Naive thymus-derived CD4-positive, alpha-beta T cell (primary cell): ENCODE measurements around the gene TIGD1. TPM values are rescaled to one million over a fixed set of nuclear protein-coding genes. Genes with fewer than 3 reads are reported as not detected.

Experiments
- ATAC-seq: fragments of 150-1000 bp; cut with Tn5 transposase; 2 replicates; pipeline ENCODE4 v1.10.0; 2021; ENCODE audit warnings: mild to moderate bottlenecking, moderate library complexity
- CTCF ChIA-PET: fragments of 350-600 bp; sonication (Branson Sonifier 250); formaldehyde crosslinking; loops from one replicate; lab custom pipeline; 2021; ENCODE audit warnings: antibody characterized with exemption; lab: Charles Lee
- POLR2A ChIA-PET: fragments of 350-600 bp; sonication (Branson Sonifier 250); formaldehyde crosslinking; loops from one replicate; lab custom pipeline; 2021; ENCODE audit warnings: antibody characterized with exemption, inconsistent platforms; lab: Charles Lee
- DNase-seq, 9 donors: peaks; one replicate each; pipeline versions ENCODE4 v3.0.0 to v3.0.0-alpha.2; 2020 to 2022; ENCODE audit warnings: mixed read lengths in 1 of 9
- H3K27ac ChIP-seq: one replicate; pipeline ENCODE4 v1.7.0; 2013; ENCODE audit warnings: mild to moderate bottlenecking, low read depth, low read length, moderate library complexity
- H3K27me3 ChIP-seq, 2 donors: one replicate each; pipeline ENCODE4 v1.7.0; 2013; ENCODE audit warnings: low read length in 2 of 2, mild to moderate bottlenecking in 2 of 2, moderate library complexity in 2 of 2; ENCODE audit not compliant: control insufficient read depth in 2 of 2, insufficient read depth in 2 of 2
- H3K36me3 ChIP-seq, 3 experiments: 1 replicate in 2 of 3; 2 replicates in 1 of 3; pipeline ENCODE4 v1.7.0; 2013; ENCODE audit warnings: low read length in 3 of 3, mild to moderate bottlenecking in 3 of 3, moderate library complexity in 1 of 3; ENCODE audit not compliant: insufficient read depth in 3 of 3, control insufficient read depth in 2 of 3
- H3K4me1 ChIP-seq, 2 donors: one replicate each; pipeline ENCODE4 v1.7.0; 2013; ENCODE audit warnings: low read length in 2 of 2, mild to moderate bottlenecking in 2 of 2, moderate library complexity in 1 of 2; ENCODE audit not compliant: control insufficient read depth in 2 of 2, insufficient read depth in 2 of 2
- H3K4me3 ChIP-seq: 2 replicates; pipeline ENCODE4 v1.7.0; 2013; ENCODE audit warnings: mild to moderate bottlenecking, low read length
- H3K9me3 ChIP-seq, 3 experiments: 1 replicate in 2 of 3; 2 replicates in 1 of 3; pipeline ENCODE4 v1.7.0; 2013; ENCODE audit warnings: low read length in 3 of 3; ENCODE audit not compliant: control insufficient read depth in 2 of 3
- H3K27ac Mint-ChIP-seq, 9 donors: one replicate each; pipeline ENCODE4 v1.8.0; 2020 to 2022; ENCODE audit warnings: mixed read lengths in 9 of 9, mild to moderate bottlenecking in 8 of 9, moderate library complexity in 5 of 9, inconsistent platforms in 2 of 9
- H3K27me3 Mint-ChIP-seq, 5 donors: one replicate each; pipeline ENCODE4 v1.8.0; 2021 to 2022; ENCODE audit warnings: mixed read lengths in 5 of 5, mild to moderate bottlenecking in 1 of 5
- H3K36me3 Mint-ChIP-seq, 5 donors: one replicate each; pipeline ENCODE4 v1.8.0; 2020 to 2022; ENCODE audit warnings: mixed read lengths in 5 of 5, mild to moderate bottlenecking in 3 of 5, inconsistent platforms in 1 of 5
- H3K4me1 Mint-ChIP-seq, 7 donors: one replicate each; pipeline ENCODE4 v1.8.0; 2020 to 2022; ENCODE audit warnings: mixed read lengths in 7 of 7, mild to moderate bottlenecking in 3 of 7, inconsistent platforms in 1 of 7
- H3K4me3 Mint-ChIP-seq, 10 donors: one replicate each; pipeline ENCODE4 v1.8.0; 2020 to 2022; ENCODE audit warnings: mild to moderate bottlenecking in 10 of 10, mixed read lengths in 10 of 10, moderate library complexity in 6 of 10, inconsistent platforms in 2 of 10
- H3K9me3 Mint-ChIP-seq, 11 donors: one replicate each; pipeline ENCODE4 v1.8.0; 2020 to 2022; ENCODE audit warnings: mixed read lengths in 11 of 11, mild to moderate bottlenecking in 4 of 11, inconsistent platforms in 1 of 11, moderate library complexity in 1 of 11
- intact Hi-C, 2 donors: fragments of 100-400 bp; cut with micrococcal nuclease; formaldehyde crosslinking; loops; one replicate each; pipeline ENCODE4 v1.15.1; 2023
- polyA plus RNA-seq, 2 donors: library from polyadenylated mRNA; unstranded; fragments of 300-500 nt; fragmentation: Illumina TruSeq; gene quantifications; one replicate each; pipeline ENCODE4 v1.2.3, GENCODE V29; 2021
- total RNA-seq, 6 experiments: library from RNA in 5 of 6; stranded (reverse) in 5 of 6; gene quantifications; 1 replicate in 5 of 6; 2 replicates in 1 of 6; pipeline ENCODE4 v1.2.3 and lab custom pipeline; 2021 to 2026

Gene TIGD1
- total and polyA plus RNA-seq, 7 experiments from 2014 or later, result 9.7 to 23.8 (median 19.3) TPM

DNA sequence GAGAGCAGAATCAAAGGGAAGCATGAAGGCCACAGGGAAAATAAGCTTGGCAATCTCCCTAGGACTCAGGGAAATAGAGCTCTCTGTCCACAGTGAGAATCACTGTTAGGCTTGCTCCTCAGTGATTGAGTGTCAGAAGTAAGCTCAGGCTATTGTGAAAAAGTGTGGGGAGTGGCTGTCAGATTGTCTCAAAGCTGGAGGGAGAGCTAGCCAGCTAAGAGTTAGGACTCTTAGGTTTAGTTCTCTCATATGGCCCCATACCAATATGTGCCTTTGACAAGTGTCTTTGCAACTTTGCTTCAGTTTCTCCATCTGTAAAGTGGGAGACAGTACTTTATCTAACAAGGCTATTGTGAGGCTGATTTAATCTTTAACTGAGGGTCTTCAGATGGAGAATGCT is 17.4 kb upstream of the TIGD1 start:
- Histone ChIP-seq H3K27ac (no peak overlapping the region), H3K4me3 (no peak overlapping the region), H3K9me3 (no peaks in the 10 kb centered on the region), H3K4me1 (no peaks in the 10 kb centered on the region), H3K27me3 (no peaks in the 10 kb centered on the region), H3K36me3 (peaks cover 19 to 94% (median 23%) of the 10 kb centered on the region in 3 experiments)
- Mint-ChIP-seq H3K36me3 (peaks cover 23 to 83% (median 53%) of the 10 kb centered on the region in 5 donors), H3K4me1 (peaks cover 0 to 9% (median 0%) of the 10 kb centered on the region in 7 donors), H3K4me3 (no peak overlapping the region), H3K27ac (no peak overlapping the region), H3K27me3 (no peaks in the 10 kb centered on the region), H3K9me3 (no peaks in the 10 kb centered on the region)
- POLR2A ChIA-PET, result no interaction called here
- intact Hi-C loops, result no loop called here
- CTCF ChIA-PET, result interaction anchor here (0.7 kb wide), 1 partner anchor 44 kb away, joined by 3 read pairs; no protein-coding TSS in a partner anchor
- ATAC-seq (no peak), DNase-seq (no peak)

DNA sequence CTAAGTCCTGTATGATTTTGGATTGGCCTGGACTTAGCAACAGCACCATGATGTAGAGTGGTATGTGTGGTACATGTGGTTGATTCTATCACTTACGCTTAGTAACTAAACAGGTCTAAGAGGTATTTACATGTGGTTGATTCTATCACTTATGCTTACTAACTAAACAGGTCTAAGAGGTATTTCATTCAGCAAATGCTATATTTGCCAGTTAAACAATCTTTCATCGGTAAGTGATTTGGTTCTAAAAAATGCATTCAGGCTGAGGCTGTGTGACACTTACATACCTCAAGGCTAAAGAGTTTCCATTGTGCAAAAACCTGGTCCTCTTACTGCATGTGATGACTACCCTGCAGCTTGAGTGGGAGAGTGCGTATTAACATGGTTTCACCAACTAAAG is 13.2 kb upstream of the TIGD1 start:
- Histone ChIP-seq H3K36me3 (peaks cover 19 to 87% (median 25%) of the 10 kb centered on the region in 3 experiments), H3K27me3 (no peaks in the 10 kb centered on the region), H3K4me3 (no peak overlapping the region), H3K4me1 (no peaks in the 10 kb centered on the region), H3K27ac (no peak overlapping the region), H3K9me3 (no peaks in the 10 kb centered on the region)
- Mint-ChIP-seq H3K27me3 (no peaks in the 10 kb centered on the region), H3K4me1 (peaks cover 0 to 10% (median 0%) of the 10 kb centered on the region in 7 donors), H3K27ac (no peak overlapping the region), H3K9me3 (no peaks in the 10 kb centered on the region), H3K36me3 (peaks cover 22 to 71% (median 52%) of the 10 kb centered on the region in 5 donors), H3K4me3 (no peak overlapping the region)
- CTCF ChIA-PET, result no interaction called here
- DNase-seq (no peak), ATAC-seq (no peak)
- POLR2A ChIA-PET, result no interaction called here
- intact Hi-C loops, result no loop called here

DNA sequence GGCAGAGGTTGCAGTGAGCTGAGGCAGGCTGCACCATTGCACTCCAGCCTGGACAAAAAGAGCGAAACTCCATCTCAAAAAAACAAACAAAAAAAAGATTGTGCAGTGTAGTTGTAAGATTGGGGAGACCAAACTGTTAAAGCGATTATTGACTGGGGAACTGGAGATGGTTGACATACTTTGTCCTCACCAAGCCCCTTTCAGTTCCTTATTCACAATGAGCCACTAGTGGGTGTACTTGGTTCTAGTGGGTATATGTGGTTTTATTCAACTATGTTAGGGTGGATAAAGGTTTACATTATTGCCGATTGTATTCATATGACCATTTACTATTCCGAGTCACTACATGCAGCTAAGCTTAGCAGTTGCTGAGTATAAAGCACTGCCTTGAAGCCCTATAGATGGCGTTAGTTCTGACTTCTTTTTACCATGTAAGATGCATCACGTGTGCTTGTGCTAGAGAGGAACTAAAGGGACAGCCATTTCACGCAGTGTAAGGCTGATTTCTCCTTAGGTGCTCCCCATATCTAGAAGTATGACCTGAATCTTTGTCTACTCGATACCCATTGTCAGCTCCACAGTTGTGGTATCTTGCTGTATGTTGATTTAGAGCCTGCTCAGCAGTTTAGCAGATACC is 12.3 kb upstream of the TIGD1 start:
- ChIA-PET CTCF (no interaction called here), POLR2A (no interaction called here)
- no peaks in the 10 kb centered on the region for H3K4me1 ChIP-seq
- Mint-ChIP-seq H3K9me3 (no peaks in the 10 kb centered on the region), H3K36me3 (peaks cover 15 to 66% (median 46%) of the 10 kb centered on the region in 5 donors), H3K4me1 (peaks cover 0 to 10% (median 0%) of the 10 kb centered on the region in 7 donors), H3K4me3 (peak overlapping the region in 1 of 10 donors; percentile 45), H3K27ac (peak overlapping the region in 1 of 9 donors; percentile 26), H3K27me3 (no peaks in the 10 kb centered on the region)
- H3K36me3 ChIP-seq, result peaks cover 19 to 86% (median 22%) of the 10 kb centered on the region in 3 experiments
- ATAC-seq, result no peak
- H3K4me3 ChIP-seq, result no peak overlapping the region
- no peak for DNase-seq
- H3K27ac ChIP-seq, result no peak overlapping the region
- intact Hi-C loops, result no loop called here
- no peaks in the 10 kb centered on the region for H3K27me3 ChIP-seq
- no peaks in the 10 kb centered on the region for H3K9me3 ChIP-seq

DNA sequence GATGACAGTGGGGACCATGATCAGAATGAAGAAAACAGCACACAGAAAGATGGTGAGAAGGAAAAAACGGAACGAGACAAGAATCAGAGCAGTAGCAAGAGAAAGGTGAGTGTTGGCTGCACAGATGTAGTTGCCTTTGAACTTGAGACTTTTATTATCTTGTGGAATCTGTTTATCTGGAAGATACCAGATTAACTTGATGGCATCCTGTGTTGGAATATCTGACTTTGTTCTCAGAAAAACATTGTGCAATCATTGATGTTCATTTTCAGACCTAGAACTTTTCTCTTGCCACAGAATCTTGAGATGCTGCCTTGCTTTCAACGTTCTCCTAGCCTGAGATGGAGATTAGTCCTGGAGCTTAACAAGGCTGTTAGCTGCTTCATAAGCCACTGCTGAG is 6.1 kb upstream of the TIGD1 start:
- CTCF ChIA-PET, result no interaction called here
- peaks cover 0 to 2% (median 0%) of the 10 kb centered on the region in 11 donors for H3K9me3 Mint-ChIP-seq

DNA sequence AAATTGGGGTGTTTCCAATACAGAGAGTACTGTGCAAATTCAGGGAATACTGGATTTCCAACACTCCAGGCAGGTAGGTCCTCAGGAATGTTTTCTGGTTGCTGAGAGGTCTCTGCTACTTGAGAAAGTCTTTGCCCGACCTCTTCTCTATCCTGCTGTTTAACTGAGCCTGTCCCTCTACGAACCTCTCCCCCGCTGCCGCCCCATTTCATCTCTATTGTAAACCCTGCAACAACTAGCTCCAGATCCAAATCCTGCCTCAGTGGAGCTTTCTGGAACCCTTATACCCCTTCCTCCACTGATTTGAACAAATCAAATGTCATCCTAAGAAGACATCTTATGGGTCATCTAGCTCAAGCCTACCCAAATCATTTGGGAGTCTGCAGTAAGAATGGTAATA is 1.4 kb upstream of the TIGD1 start:
- peak overlapping the region; percentile 92 for H3K27ac ChIP-seq
- Mint-ChIP-seq H3K9me3 (peaks cover 0 to 4% (median 0%) of the 10 kb centered on the region in 11 donors), H3K4me3 (peak overlapping the region; percentile 91 to 100 (median 99)), H3K4me1 (peaks cover 53 to 92% (median 84%) of the 10 kb centered on the region in 7 donors), H3K36me3 (peaks cover 11 to 45% (median 35%) of the 10 kb centered on the region in 5 donors), H3K27me3 (no peaks in the 10 kb centered on the region), H3K27ac (peak overlapping the region; percentile 94 to 100 (median 100))
- intact Hi-C loops, result loop anchor here (2.0 to 10.0 kb wide), 11 partner anchors 55 to 1746 kb away; partner anchors contain the start of genes DIS3L2 (in 2 of the 2), ATG16L1 (in 1 of the 2), GIGYF2 (in 1 of the 2) and INPP5D (in 1 of the 2)
- no peak for ATAC-seq
- no peak for DNase-seq
- H3K27me3 ChIP-seq, result no peaks in the 10 kb centered on the region
- peaks cover 0 to 14% (median 0%) of the 10 kb centered on the region in 3 experiments for H3K36me3 ChIP-seq
- H3K4me3 ChIP-seq, result no peak overlapping the region
- peaks cover 15 to 28% of the 10 kb centered on the region in 2 donors for H3K4me1 ChIP-seq
- CTCF ChIA-PET, result no interaction called here
- no peaks in the 10 kb centered on the region for H3K9me3 ChIP-seq
- POLR2A ChIA-PET, result interaction anchor here (0.7 kb wide), 1 partner anchor 105 kb away, joined by 3 read pairs; no protein-coding TSS in a partner anchor

More for the DNA sequence above, 6.1 kb upstream of the TIGD1 start:
- intact Hi-C loops, result loop anchor here in 1 of 2 donors (10.0 kb wide), 1 partner anchor 1502 kb away; the partner anchor contains the start of gene PSMD1
- Histone ChIP-seq H3K4me3 (no peak overlapping the region), H3K4me1 (peaks cover 7 to 11% of the 10 kb centered on the region in 2 donors), H3K27me3 (no peaks in the 10 kb centered on the region), H3K27ac (no peak overlapping the region), H3K36me3 (peaks cover 0 to 42% (median 9%) of the 10 kb centered on the region in 3 experiments), H3K9me3 (no peaks in the 10 kb centered on the region)
- Mint-ChIP-seq H3K27ac (peak overlapping the region in 2 of 9 donors; percentile 54 to 56), H3K4me3 (no peak overlapping the region), H3K36me3 (peaks cover 16 to 49% (median 37%) of the 10 kb centered on the region in 5 donors), H3K27me3 (no peaks in the 10 kb centered on the region), H3K4me1 (peaks cover 32 to 55% (median 49%) of the 10 kb centered on the region in 7 donors)
- POLR2A ChIA-PET, result no interaction called here
- ATAC-seq (no peak), DNase-seq (no peak)

DNA sequence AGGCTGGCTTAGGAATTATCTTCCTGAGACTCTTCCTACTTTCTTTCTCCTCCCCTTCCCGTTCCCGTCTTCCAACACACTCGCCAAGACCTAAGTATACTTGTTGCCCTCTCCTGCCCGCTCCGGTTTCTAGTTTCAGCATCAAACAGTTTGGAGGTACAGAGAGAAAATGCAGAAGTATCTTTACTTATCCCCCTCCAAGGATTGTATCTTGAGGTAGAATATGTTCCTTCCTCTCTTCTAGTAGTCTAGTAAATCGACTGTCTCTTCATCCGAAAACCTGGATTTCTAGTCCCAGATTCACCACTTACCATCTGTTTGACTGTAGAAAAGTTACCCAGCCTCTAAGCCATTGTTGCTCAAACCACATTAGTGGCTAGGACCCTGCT is 887 bp upstream of the TIGD1 start:
- H3K4me1 ChIP-seq, result peaks cover 15 to 33% of the 10 kb centered on the region in 2 donors
- intact Hi-C loops, result loop anchor here (2.0 to 10.0 kb wide), 11 partner anchors 56 to 1746 kb away; partner anchors contain the start of genes DIS3L2 (in 2 of the 2), ATG16L1 (in 1 of the 2), GIGYF2 (in 1 of the 2) and INPP5D (in 1 of the 2)
- no peak for DNase-seq

More for the DNA sequence above, 887 bp upstream of the TIGD1 start:
- peak overlapping the region; percentile 94 to 100 (median 100) for H3K27ac Mint-ChIP-seq
- Histone ChIP-seq H3K36me3 (peaks cover 0 to 11% (median 0%) of the 10 kb centered on the region in 3 experiments), H3K27me3 (no peaks in the 10 kb centered on the region), H3K9me3 (no peaks in the 10 kb centered on the region), H3K27ac (peak overlapping the region; percentile 92), H3K4me3 (peak overlapping the region; percentile 88)
- H3K36me3 Mint-ChIP-seq, result peaks cover 11 to 45% (median 34%) of the 10 kb centered on the region in 5 donors
- CTCF ChIA-PET, result no interaction called here
- peaks cover 53 to 91% (median 85%) of the 10 kb centered on the region in 7 donors for H3K4me1 Mint-ChIP-seq
- peak overlapping the region; percentile 91 to 100 (median 99) for H3K4me3 Mint-ChIP-seq
- ATAC-seq, result no peak
- POLR2A ChIA-PET, result interaction anchor here (0.5 to 1.4 kb wide), 4 partner anchors 21 to 1087 kb away, joined by 3 to 5 read pairs (median 4); partner anchors contain the start of genes NCL and PTMA
- H3K27me3 Mint-ChIP-seq, result no peaks in the 10 kb centered on the region
- H3K9me3 Mint-ChIP-seq, result peaks cover 0 to 4% (median 0%) of the 10 kb centered on the region in 11 donors
